Measurements from ENCODE around the gene CTU2. TPM values are rescaled to one million over a fixed set of nuclear protein-coding genes. Genes with fewer than 3 reads are reported as not detected.

The CTU2 gene
- total RNA-seq, 3 donors from 2014 or later = 7.3 to 8.2 (median 7.8) TPM

DNA sequence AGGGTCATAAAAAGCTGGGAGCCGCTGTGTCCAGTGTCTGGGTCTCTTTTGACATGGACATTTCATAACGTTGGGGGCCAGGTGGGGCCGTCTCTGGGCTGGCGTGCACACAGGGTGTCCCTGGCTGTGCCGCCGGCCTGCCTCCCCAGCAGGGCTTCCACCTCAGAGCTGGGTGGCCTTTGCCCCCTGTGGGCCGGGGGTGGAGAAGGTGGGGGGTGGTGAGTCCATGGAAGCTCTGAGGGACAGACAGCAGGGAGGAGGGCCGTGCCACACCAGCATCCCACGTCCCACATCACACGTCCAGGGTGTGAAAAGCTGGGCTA lies 19.1 kb upstream of the CTU2 start:
- Histone ChIP-seq H3K9me3 (no peaks in the 10 kb centered on the region), H3K27me3 (peaks cover 0 to 18% of the 10 kb centered on the region in 2 donors), H3K27ac (no peak overlapping the region), H3K4me1 (peaks cover 6 to 8% of the 10 kb centered on the region in 2 donors), H3K36me3 (no peaks in the 10 kb centered on the region), H3K4me3 (no peak overlapping the region)
- no peak for DNase-seq (ENCODE audit: low spot score in 2 of 2)
- TF ChIP-seq, protein P1, sequence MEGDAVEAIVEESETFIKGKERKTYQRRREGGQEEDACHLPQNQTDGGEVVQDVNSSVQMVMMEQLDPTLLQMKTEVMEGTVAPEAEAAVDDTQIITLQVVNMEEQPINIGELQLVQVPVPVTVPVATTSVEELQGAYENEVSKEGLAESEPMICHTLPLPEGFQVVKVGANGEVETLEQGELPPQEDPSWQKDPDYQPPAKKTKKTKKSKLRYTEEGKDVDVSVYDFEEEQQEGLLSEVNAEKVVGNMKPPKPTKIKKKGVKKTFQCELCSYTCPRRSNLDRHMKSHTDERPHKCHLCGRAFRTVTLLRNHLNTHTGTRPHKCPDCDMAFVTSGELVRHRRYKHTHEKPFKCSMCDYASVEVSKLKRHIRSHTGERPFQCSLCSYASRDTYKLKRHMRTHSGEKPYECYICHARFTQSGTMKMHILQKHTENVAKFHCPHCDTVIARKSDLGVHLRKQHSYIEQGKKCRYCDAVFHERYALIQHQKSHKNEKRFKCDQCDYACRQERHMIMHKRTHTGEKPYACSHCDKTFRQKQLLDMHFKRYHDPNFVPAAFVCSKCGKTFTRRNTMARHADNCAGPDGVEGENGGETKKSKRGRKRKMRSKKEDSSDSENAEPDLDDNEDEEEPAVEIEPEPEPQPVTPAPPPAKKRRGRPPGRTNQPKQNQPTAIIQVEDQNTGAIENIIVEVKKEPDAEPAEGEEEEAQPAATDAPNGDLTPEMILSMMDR (IDR thresholded peaks at IDR 0.05) = no peak
- TF ChIP-seq POLR2A (IDR thresholded peaks at IDR 0.05) (no peak), POLR2AphosphoS5 (IDR thresholded peaks at IDR 0.05) (no peak)
- intact Hi-C loops (cut with DNase I; ENCODE audit: low total_unique reads) = no loop called here

DNA sequence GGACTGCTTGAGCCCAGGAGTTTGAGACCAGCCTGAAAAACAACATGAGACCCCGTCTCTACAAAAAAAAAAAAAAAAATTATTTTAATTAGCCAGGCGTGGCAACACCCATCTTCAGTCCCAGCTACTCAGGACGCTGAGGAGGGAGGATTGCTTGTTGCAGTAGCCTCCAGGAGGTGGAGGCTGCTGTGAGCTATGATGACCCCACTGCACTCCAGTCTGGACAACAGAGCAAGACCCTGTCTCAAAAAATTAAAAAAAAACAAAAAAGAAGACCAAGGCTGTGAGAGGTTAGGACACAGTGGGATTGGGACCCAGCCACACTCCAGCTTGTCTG lies 18.7 kb upstream of the CTU2 start:
- peaks cover 6 to 8% of the 10 kb centered on the region in 2 donors for H3K4me1 ChIP-seq
- TF ChIP-seq POLR2AphosphoS5 (IDR thresholded peaks at IDR 0.05) (no peak), POLR2A (IDR thresholded peaks at IDR 0.05) (no peak)
- TF ChIP-seq, protein P1 (IDR thresholded peaks at IDR 0.05) = no peak
- H3K4me3 ChIP-seq = no peak overlapping the region
- intact Hi-C loops (cut with DNase I; ENCODE audit: low total_unique reads) = no loop called here
- peaks cover 0 to 17% of the 10 kb centered on the region in 2 donors for H3K27me3 ChIP-seq
- no peaks in the 10 kb centered on the region for H3K36me3 ChIP-seq
- no peak overlapping the region for H3K27ac ChIP-seq
- DNase-seq (ENCODE audit: low spot score in 2 of 2) = no peak
- no peaks in the 10 kb centered on the region for H3K9me3 ChIP-seq

DNA sequence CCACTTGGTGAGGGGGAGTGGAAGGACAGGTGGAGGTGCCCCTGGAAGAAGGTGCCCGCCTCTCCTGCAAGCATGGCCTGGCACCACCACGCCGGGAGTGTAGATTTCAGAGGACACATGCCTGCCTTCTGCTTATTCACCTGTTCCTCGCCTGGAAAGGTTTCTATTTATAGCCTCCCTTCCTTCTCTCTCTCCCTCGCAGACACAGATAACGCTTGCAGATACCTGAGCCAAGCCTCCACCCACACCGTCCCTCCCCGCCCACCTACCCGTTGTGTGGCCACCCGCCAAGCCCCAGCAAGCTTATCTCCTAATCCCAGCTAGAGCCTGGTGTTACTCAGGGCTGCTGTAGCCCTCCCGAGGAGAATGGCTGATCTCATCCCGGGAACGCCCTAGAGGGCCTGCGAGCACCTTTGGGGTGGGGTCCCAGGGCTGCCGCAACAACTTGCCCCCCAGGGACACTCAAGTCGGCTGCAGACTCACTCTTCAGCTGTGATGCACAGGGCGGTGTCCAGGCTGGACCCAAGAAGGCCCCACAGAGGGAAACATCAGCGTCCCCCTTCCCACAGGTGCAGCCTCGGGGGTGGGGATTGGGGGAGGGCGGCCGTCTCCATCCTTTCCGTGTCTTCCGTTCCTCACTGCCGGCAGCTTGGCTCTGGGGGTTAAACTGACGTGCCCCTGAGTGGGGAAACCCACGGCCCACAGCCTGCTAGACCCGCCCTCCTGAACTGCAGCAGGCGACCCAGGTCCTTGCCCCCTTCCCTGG lies 18.1 kb upstream of the CTU2 start:
- H3K36me3 ChIP-seq = no peaks in the 10 kb centered on the region
- TF ChIP-seq, protein P1 (IDR thresholded peaks at IDR 0.05) = no peak
- TF ChIP-seq POLR2AphosphoS5 (IDR thresholded peaks at IDR 0.05) (no peak), POLR2A (IDR thresholded peaks at IDR 0.05) (no peak)
- DNase-seq (ENCODE audit: low spot score in 2 of 2) = no peak
- peaks cover 6 to 8% of the 10 kb centered on the region in 2 donors for H3K4me1 ChIP-seq
- H3K9me3 ChIP-seq = no peaks in the 10 kb centered on the region
- no peak overlapping the region for H3K27ac ChIP-seq
- no peak overlapping the region for H3K4me3 ChIP-seq
- intact Hi-C loops (cut with DNase I; ENCODE audit: low total_unique reads) = no loop called here
- H3K27me3 ChIP-seq = peaks cover 0 to 17% of the 10 kb centered on the region in 2 donors

DNA sequence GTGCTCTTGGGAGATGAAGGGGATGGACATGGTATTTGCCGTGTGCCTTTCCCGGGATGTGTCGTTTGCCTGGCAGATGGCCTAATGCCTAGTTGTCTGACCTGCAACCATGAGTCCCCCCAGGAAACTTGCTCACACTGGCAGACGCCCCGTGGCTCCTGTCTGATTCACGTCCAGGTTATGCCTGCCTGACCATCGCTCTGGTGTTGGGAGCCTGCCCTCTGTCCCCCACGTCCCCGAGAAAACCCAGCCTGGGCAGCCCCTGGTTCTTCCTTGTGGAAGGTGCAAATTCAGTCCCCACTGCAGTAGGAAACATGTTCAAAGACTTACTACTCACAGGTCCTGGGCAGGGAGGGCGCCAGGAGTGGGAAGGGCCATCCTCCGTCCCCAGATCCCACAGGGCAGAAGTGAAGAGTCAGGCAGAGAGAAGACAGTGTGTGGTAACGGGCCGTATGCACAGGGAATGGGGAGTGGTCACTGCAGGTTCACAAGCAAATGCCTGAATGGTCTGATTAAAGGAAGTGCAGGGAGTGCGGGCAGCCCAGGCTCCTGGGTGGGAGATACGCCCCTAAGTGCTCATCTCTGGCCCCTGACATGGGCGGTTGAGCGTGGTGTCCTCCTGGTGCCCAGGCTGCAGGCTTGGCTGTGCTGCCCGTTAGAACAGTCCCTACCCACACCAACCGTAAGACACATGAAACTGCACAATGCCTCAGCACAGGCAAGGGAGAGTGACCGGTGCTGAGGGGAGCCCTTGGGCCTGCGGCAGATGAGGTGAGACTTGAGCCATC lies 15.8 kb upstream of the CTU2 start:
- no peaks in the 10 kb centered on the region for H3K9me3 ChIP-seq
- H3K4me3 ChIP-seq = no peak overlapping the region
- H3K4me1 ChIP-seq = peaks cover 5 to 8% of the 10 kb centered on the region in 2 donors
- TF ChIP-seq, protein P1 (IDR thresholded peaks at IDR 0.05) = no peak
- TF ChIP-seq POLR2A (IDR thresholded peaks at IDR 0.05) = no peak
- no peak for TF ChIP-seq POLR2AphosphoS5 (IDR thresholded peaks at IDR 0.05)
- H3K27ac ChIP-seq = no peak overlapping the region
- intact Hi-C loops (cut with DNase I; ENCODE audit: low total_unique reads) = no loop called here
- no peak for DNase-seq (ENCODE audit: low spot score in 2 of 2)
- H3K36me3 ChIP-seq = no peaks in the 10 kb centered on the region
- peaks cover 0 to 13% of the 10 kb centered on the region in 2 donors for H3K27me3 ChIP-seq

Data from breast epithelium (tissue), 4 donors.